B cell (primary cell): ENCODE measurements around the gene PROM1. TPM values are rescaled to one million over a fixed set of nuclear protein-coding genes. Genes with fewer than 3 reads are reported as not detected.

Experiments
- ATAC-seq: fragments of 200-7000 bp; cut with Tn5 transposase; one replicate; pipeline ENCODE4 v1.10.0; 2021; ENCODE audit warnings: low read depth, mild to moderate bottlenecking, moderate number of reproducible peaks, moderate library complexity
- CTCF ChIA-PET: fragments of 350-600 bp; sonication (Branson Sonifier 250); formaldehyde crosslinking; loops from one replicate; lab custom pipeline; 2021; ENCODE audit warnings: antibody characterized with exemption, inconsistent platforms; lab: Charles Lee
- POLR2A ChIA-PET: fragments of 350-600 bp; sonication (Branson Sonifier 250); formaldehyde crosslinking; loops from one replicate; lab custom pipeline; 2021; ENCODE audit warnings: antibody characterized with exemption; lab: Charles Lee
- DNase-seq: peaks from one replicate; pipeline ENCODE4 v3.0.0; 2013
- H2AFZ ChIP-seq: 2 replicates; pipeline ENCODE4 v1.6.1; 2012; ENCODE audit warnings: mild to moderate bottlenecking, low read depth, low read length; ENCODE audit not compliant: insufficient read depth, poor library complexity, severe bottlenecking
- H3K27ac ChIP-seq, 2 donors: 1 replicate in 1 of 2; 2 replicates in 1 of 2; pipeline ENCODE4 v1.5.1; 2012 to 2013; ENCODE audit warnings: low read length in 2 of 2, mild to moderate bottlenecking in 2 of 2, moderate library complexity in 1 of 2
- H3K27me3 ChIP-seq, 4 experiments: fragments of 200-600 bp in 1 of 4; sonication (generic) in 1 of 4; replicated peaks in 1 of 4; 1 replicate in 2 of 4; 2 replicates in 2 of 4; pipeline versions ENCODE4 v1.6.1 to v1.7.0; 2013 to 2016; ENCODE audit warnings: low read length in 3 of 4, mild to moderate bottlenecking in 2 of 4, mixed read lengths in 1 of 4, moderate library complexity in 1 of 4; ENCODE audit not compliant: insufficient read depth in 4 of 4, control insufficient read depth in 3 of 4; ENCODE audit errors: control extremely low read depth in 1 of 4
- H3K36me3 ChIP-seq, 2 experiments: replicated peaks in 1 of 2; 1 replicate in 1 of 2; 2 replicates in 1 of 2; pipeline versions ENCODE4 v1.6.1 to v1.7.1; 2013; ENCODE audit warnings: low read length in 1 of 2; ENCODE audit not compliant: insufficient read depth in 2 of 2, control insufficient read depth in 1 of 2; ENCODE audit errors: control extremely low read depth in 1 of 2, extremely low read depth in 1 of 2
- H3K4me1 ChIP-seq, 2 donors: fragments of 200-600 bp in 1 of 2; sonication (generic) in 1 of 2; 1 replicate in 1 of 2; 2 replicates in 1 of 2; pipeline versions ENCODE4 v1.5.1 to v1.6.1; 2013 to 2017; ENCODE audit warnings: low read length in 2 of 2; ENCODE audit not compliant: control insufficient read depth in 2 of 2, insufficient read depth in 2 of 2
- H3K4me2 ChIP-seq: replicated peaks from 2 replicates; pipeline ENCODE3; 2012; ENCODE audit warnings: mild to moderate bottlenecking, low read depth, low read length; ENCODE audit not compliant: poor library complexity, severe bottlenecking
- H3K4me3 ChIP-seq, 5 experiments: fragments of 200-600 bp in 1 of 5; sonication (generic) in 1 of 5; 1 replicate in 3 of 5; 2 replicates in 2 of 5; pipeline versions ENCODE4 v1.5.1 to v1.7.0; 2011 to 2016; ENCODE audit warnings: low read length in 4 of 5, mild to moderate bottlenecking in 4 of 5, low read depth in 2 of 5, control low read depth in 1 of 5, moderate library complexity in 1 of 5; ENCODE audit not compliant: insufficient read depth in 1 of 5; ENCODE audit errors: control extremely low read depth in 1 of 5, extremely low read depth in 1 of 5
- H3K79me2 ChIP-seq: fragments of 200-600 bp; sonication (generic); one replicate; pipeline ENCODE4 v1.6.0; 2016; ENCODE audit warnings: low read length; ENCODE audit not compliant: control insufficient read depth, insufficient read depth
- H3K9ac ChIP-seq: fragments of 200-600 bp; sonication (generic); 2 replicates; pipeline ENCODE4 v1.6.1; 2017; ENCODE audit warnings: mild to moderate bottlenecking, low read length, moderate library complexity
- H3K9me3 ChIP-seq, 3 donors: one replicate each; pipeline versions ENCODE4 v1.6.1 to v1.7.1; 2013; ENCODE audit warnings: low read length in 2 of 3; ENCODE audit not compliant: control insufficient read depth in 2 of 3, insufficient read depth in 1 of 3; ENCODE audit errors: control extremely low read depth in 1 of 3
- H4K20me1 ChIP-seq: 2 replicates; pipeline ENCODE4 v1.6.0; 2012; ENCODE audit warnings: mild to moderate bottlenecking, low read length; ENCODE audit not compliant: insufficient read depth, control insufficient read depth, poor library complexity, severe bottlenecking
- H3K27ac Mint-ChIP-seq: one replicate; pipeline ENCODE4 v1.8.0; 2021; ENCODE audit warnings: mixed read lengths
- H3K27me3 Mint-ChIP-seq: one replicate; pipeline ENCODE4 v1.8.0; 2021; ENCODE audit warnings: mixed read lengths
- H3K4me1 Mint-ChIP-seq: one replicate; pipeline ENCODE4 v1.8.0; 2021; ENCODE audit warnings: mixed read lengths
- H3K4me3 Mint-ChIP-seq: one replicate; pipeline ENCODE4 v1.8.0; 2021; ENCODE audit warnings: mixed read lengths
- H3K9me3 Mint-ChIP-seq: one replicate; pipeline ENCODE4 v1.8.0; 2022; ENCODE audit warnings: mixed read lengths; ENCODE audit not compliant: insufficient read depth
- CTCF ChIP-seq: fragments of 200-600 bp; IDR thresholded peaks from one replicate; pipeline ENCODE4 v1.8.0; 2022; ENCODE audit warnings: antibody characterized with exemption, mild to moderate bottlenecking
- EZH2 ChIP-seq: IDR thresholded peaks from 2 replicates; pipeline ENCODE4 v1.6.1; 2012; ENCODE audit warnings: borderline replicate concordance, low read depth, mild to moderate bottlenecking, moderate library complexity, low read length; ENCODE audit not compliant: insufficient read depth, poor library complexity, severe bottlenecking
- WGBS: methylation state at CpG from one replicate; pipeline ENCODE4 v1.1.5; 2013; ENCODE audit warnings: missing lambda C conversion rate; ENCODE audit not compliant: insufficient coverage; 5-methylcytosine and 5-hydroxymethylcytosine counted together
- intact Hi-C: fragments of 100-400 bp; cut with micrococcal nuclease; formaldehyde crosslinking; loops from one replicate; pipeline ENCODE4 v1.10.0; 2022
- polyA plus RNA-seq: library from polyadenylated mRNA; depleted of rRNA; stranded (reverse); fragments of >200 nt; gene quantifications from 2 replicates; pipeline ENCODE4 v1.2.3, GENCODE V29; 2012
- total RNA-seq, 2 donors: library from RNA; stranded (reverse); fragments of 120-200 nt in 1 of 2; gene quantifications; 1 replicate in 1 of 2; 2 replicates in 1 of 2; pipeline versions ENCODE4 v1.2.3 to v1.2.4, GENCODE V29; 2013 to 2022

Gene PROM1
- total and polyA plus RNA-seq, 2 donors (not counting 1 experiment from before 2014, with no cell fraction given), result 0.04 TPM; not detected in 1

GRCh38 chr4:15945516-15945915 lies 138.3 kb downstream of the PROM1 start:
- ChIA-PET POLR2A (no interaction called here), CTCF (interaction anchor here (0.9 to 1.4 kb wide), 2 partner anchors 62 to 206 kb away, joined by 3 to 4 read pairs; no protein-coding TSS in a partner anchor)
- H3K4me3 Mint-ChIP-seq, result no peak overlapping the region
- ATAC-seq (no peak), DNase-seq (no peak)
- Histone ChIP-seq H3K9ac (no peak overlapping the region), H3K4me3 (no peak overlapping the region), H3K79me2 (no peaks in the 10 kb centered on the region), H3K27me3 (peaks cover 0 to 2% (median 0%) of the 10 kb centered on the region in 4 experiments), H3K4me1 (no peaks in the 10 kb centered on the region), H4K20me1 (no peaks in the 10 kb centered on the region), H3K36me3 (no peaks in the 10 kb centered on the region), H2AFZ (no peak overlapping the region), H3K9me3 (no peaks in the 10 kb centered on the region), H3K4me2 (no peak overlapping the region), H3K27ac (no peak overlapping the region)
- no peaks in the 10 kb centered on the region for H3K9me3 Mint-ChIP-seq
- H3K27me3 Mint-ChIP-seq, result peaks cover under 1% of the 10 kb centered on the region
- intact Hi-C loops, result no loop called here
- TF ChIP-seq CTCF, result no peak
- TF ChIP-seq EZH2, result no peak
- H3K4me1 Mint-ChIP-seq, result no peaks in the 10 kb centered on the region
- no CpG with 5 or more reads among the region's 1 CpG for WGBS
- H3K27ac Mint-ChIP-seq, result no peak overlapping the region

- intact Hi-C loops, result no loop called here
- Histone ChIP-seq H4K20me1 (no peaks in the 10 kb centered on the region), H2AFZ (no peak overlapping the region), H3K27me3 (peaks cover 0 to 2% (median 0%) of the 10 kb centered on the region in 4 experiments), H3K79me2 (no peaks in the 10 kb centered on the region), H3K4me2 (no peak overlapping the region), H3K9ac (no peak overlapping the region), H3K9me3 (no peaks in the 10 kb centered on the region), H3K36me3 (no peaks in the 10 kb centered on the region), H3K27ac (no peak overlapping the region), H3K4me1 (no peaks in the 10 kb centered on the region), H3K4me3 (no peak overlapping the region)
- Mint-ChIP-seq H3K27me3 (peaks cover 5% of the 10 kb centered on the region), H3K4me1 (no peaks in the 10 kb centered on the region), H3K27ac (no peak overlapping the region), H3K4me3 (no peak overlapping the region), H3K9me3 (no peaks in the 10 kb centered on the region)
- DNase-seq (no peak), ATAC-seq (no peak)
- TF ChIP-seq EZH2, result no peak
- TF ChIP-seq CTCF, result no peak
- WGBS, result 60% methylated on average over 1 of the region's 2 CpGs
- POLR2A ChIA-PET, result no interaction called here
- CTCF ChIA-PET, result no interaction called here
Observed at GRCh38 chr4:15944895-15945294, 138.9 kb downstream of the PROM1 start.
